GM13976 (cell line): ENCODE data around the gene LIX1L.

Experiments used
- DNase-seq: peaks from one replicate; pipeline ENCODE4 v3.0.0; 2012; ENCODE audit warnings: low spot score
- in situ Hi-C: fragments of 300-500 bp; cut with MboI; formaldehyde crosslinking; loops from one replicate; pipeline ENCODE4 v1.12.0; 2022; ENCODE audit warnings: low sequenced_read_pairs, mixed read lengths, inconsistent platforms; ENCODE audit not compliant: unreplicated experiment
- TF ChIP-seq, protein P1 (sequence below): IDR thresholded peaks from 2 replicates; pipeline ENCODE4 v1.5.1; 2012; ENCODE audit warnings: borderline replicate concordance, mild to moderate bottlenecking; ENCODE audit not compliant: insufficient read depth; ENCODE audit errors: extremely low read depth, missing control alignments, control extremely low read depth

The LIX1L gene

DNA sequence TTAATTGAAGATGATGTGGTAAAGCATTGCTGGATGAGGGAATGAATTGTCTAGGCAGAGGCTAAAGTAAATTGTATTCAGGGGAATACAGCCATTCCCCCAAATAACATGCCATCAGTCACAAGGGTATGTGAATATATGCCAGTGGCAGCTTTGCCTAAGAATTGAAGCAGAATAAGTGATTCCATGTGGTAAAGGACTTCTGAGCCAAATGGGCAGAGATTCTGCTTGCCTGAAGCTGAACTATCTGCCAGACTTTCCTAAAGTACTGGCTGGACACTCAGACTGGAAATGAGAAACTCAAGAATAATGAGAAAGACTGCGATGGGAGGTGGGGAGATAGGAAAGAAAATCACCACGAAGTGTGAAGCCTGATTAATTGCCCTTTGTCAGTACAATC, 2.4 kb downstream of the LIX1L start:
- no peak for DNase-seq
- in situ Hi-C loops = no loop called here
- TF ChIP-seq, protein P1, sequence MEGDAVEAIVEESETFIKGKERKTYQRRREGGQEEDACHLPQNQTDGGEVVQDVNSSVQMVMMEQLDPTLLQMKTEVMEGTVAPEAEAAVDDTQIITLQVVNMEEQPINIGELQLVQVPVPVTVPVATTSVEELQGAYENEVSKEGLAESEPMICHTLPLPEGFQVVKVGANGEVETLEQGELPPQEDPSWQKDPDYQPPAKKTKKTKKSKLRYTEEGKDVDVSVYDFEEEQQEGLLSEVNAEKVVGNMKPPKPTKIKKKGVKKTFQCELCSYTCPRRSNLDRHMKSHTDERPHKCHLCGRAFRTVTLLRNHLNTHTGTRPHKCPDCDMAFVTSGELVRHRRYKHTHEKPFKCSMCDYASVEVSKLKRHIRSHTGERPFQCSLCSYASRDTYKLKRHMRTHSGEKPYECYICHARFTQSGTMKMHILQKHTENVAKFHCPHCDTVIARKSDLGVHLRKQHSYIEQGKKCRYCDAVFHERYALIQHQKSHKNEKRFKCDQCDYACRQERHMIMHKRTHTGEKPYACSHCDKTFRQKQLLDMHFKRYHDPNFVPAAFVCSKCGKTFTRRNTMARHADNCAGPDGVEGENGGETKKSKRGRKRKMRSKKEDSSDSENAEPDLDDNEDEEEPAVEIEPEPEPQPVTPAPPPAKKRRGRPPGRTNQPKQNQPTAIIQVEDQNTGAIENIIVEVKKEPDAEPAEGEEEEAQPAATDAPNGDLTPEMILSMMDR = no peak

DNA sequence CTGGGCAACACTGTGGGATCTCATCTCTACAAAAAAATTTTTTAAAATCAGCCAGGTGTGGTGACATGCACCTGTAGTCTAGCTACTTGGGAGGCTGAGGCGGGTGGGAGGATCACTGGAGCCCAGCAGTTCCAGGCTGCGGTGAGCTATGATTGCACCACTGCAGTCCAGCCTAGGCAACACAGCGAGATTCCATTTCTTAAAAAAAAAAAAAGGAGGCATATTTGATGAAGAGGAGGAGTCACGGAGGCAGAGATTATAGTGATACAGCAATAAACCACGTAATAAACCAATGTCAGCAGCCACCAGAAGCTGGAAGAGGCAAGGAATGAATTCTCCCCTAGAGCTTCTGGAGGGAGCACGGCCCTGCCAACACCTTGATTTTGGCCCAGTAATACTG, 4.0 kb downstream of the LIX1L start:
- DNase-seq = no peak
- in situ Hi-C loops = no loop called here
- TF ChIP-seq, protein P1 = no peak

DNA sequence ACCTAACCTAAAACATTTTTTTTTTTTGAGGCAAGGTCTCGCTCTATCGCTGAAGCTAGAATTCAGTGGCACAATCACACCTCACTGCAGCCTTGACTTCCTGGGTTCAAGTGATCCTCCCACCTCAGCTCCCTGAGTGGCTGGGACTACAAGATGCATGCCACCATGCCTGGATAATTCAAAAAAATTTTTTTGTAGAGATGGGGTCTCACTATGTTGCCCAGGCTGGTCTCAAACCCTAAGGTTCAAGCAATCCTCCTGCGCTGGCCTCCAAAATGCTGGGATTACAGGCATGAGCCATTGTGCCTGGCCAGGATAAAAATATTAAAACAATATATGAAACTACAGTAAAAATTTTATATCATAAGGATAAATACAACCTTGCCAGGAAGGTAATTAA, 4.9 kb downstream of the LIX1L start:
- in situ Hi-C loops = no loop called here
- DNase-seq = no peak
- TF ChIP-seq, protein P1 = no peak

DNA sequence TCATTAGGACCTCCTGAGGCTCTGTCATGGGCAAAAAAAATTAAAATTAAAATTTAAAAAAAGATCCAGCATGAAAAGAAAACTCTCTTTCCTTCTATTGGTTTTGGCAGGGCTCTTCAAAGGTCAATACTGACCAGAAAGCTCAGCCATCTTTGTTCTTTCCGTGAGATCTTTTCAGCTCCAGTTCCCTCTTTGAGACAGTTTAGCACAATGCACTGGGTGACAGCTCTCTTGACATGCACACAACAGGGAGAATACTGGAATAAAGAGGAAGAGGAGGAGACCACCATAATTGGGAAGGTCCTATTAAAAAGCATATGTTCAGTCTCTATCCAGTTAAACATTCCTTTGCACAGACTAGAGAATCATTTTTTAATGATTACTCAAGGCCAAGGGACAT, 6.3 kb downstream of the LIX1L start:
- no peak for DNase-seq
- in situ Hi-C loops = no loop called here
- TF ChIP-seq, protein P1 = no peak

DNA sequence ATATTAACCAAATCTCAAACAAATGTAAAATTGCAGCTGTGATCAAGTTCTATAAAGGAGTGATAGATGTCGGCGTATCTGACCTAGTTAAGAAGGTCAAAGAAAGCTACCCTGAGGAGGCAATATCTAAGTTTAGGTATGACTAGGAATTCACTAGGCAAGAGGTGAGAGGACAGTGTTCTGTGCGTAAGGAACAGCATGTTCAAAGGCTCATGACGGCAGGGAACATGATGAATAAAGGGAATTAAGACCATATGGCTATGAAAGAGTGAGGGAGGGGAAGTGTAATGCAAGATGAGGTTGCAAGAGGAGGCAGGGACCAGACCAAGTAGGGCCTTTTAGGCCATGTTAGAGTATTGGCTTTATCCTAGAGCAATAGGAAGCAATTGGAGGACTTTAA, 8.6 kb downstream of the LIX1L start:
- in situ Hi-C loops = no loop called here
- TF ChIP-seq, protein P1 = no peak
- DNase-seq = no peak

DNA sequence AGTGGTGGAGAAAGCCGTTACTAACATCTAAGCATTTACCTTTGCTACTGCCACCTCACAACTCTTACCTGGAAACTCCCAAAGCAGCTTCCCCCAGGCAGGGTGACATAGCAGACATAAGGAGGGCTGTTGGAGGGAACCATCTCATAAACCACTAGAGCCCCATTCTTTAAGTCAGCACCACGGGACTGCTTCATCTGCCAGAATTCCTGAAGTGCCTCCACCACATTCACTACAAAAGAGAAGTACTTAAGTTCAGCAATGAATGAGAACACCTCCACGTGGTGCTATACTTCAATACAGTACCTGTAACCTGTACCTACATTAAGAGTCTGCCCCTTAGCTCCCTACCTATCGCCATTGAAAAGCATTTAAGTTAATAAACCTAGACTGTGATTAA, 10.3 kb downstream of the LIX1L start:
- in situ Hi-C loops = no loop called here
- TF ChIP-seq, protein P1 = no peak
- no peak for DNase-seq

DNA sequence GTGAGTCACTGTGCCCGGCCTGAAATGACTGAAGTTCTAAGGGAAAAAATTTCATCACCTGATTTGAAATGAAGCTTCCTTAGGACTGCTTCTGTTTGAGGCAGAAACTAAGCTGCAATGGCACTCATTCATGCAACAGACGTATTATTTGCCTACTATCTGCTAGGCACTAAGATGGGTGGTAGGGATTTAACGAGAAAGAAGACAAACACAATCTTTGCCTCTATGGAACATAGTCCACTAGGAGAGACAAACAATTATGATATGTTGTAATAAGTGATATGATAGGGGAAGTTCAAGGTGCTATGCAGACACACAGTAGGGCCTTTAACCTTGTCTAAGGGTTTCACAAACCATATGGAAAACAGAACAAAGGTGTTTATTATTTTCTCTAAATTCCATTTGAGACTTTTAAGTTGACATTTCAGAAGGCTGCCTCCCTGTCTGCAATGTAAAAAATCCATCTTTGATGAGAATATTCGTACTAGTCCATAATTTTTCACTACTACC, 11.3 kb downstream of the LIX1L start:
- TF ChIP-seq, protein P1 = no peak
- DNase-seq = no peak
- in situ Hi-C loops = no loop called here
